ENCODE data around the gene DOK5.

- TF ChIP-seq CTCF (IDR thresholded peaks at IDR 0.05), result no peak
- no peak for TF ChIP-seq POLR2A (IDR thresholded peaks at IDR 0.05)
Observed at GRCh38 chr20:54665812-54666211, 190.4 kb downstream of the DOK5 start.

All from uterus (tissue), 2 donors.